ENCODE results near the gene CCNB1IP1.
"Not testable (repeated sequence)": the region's sequence is repeated elsewhere in the genome, so short reads cannot be mapped to it uniquely, and the experiment has no call there.

The CCNB1IP1 gene
- 25.3 to 36.1 (median 30.9) reads per million in 4 donors for total RNA-seq

- peak in 4 of 5 donors; percentile 36 to 82 (median 50) for DNase-seq
Observed at GRCh38 chr14:20332788-20333493, at the start of gene CCNB1IP1. Gene CCNB1IP1, minus strand, starts transcription at chr14:20333279. Its CDS starts 16,756 bp downstream, at chr14:20316523.

- DNase-seq: no peak
Observed at GRCh38 chr14:20382526-20382925, 49.4 kb upstream of the CCNB1IP1 start.

GRCh38 chr14:20381341-20381740, 48.3 kb upstream of the CCNB1IP1 start:
- no peak for DNase-seq

GRCh38 chr14:20380681-20381080, 47.6 kb upstream of the CCNB1IP1 start:
- no peak for DNase-seq

- DNase-seq: no peak
Observed at GRCh38 chr14:20379743-20380142, 46.7 kb upstream of the CCNB1IP1 start.

GRCh38 chr14:20377171-20377570, 44.1 kb upstream of the CCNB1IP1 start:
- DNase-seq: no peak

GRCh38 chr14:20376071-20376588, 43.1 kb upstream of the CCNB1IP1 start:
- no peak for DNase-seq

- DNase-seq: no peak
Observed at GRCh38 chr14:20375471-20375870, 42.4 kb upstream of the CCNB1IP1 start.

GRCh38 chr14:20372796-20373195, 39.7 kb upstream of the CCNB1IP1 start:
- no peak for DNase-seq

- DNase-seq: no peak
Observed at GRCh38 chr14:20365928-20366327, 32.8 kb upstream of the CCNB1IP1 start.

- not testable (repeated sequence) for DNase-seq
Observed at GRCh38 chr14:20358474-20358873, 25.4 kb upstream of the CCNB1IP1 start.

GRCh38 chr14:20356422-20356821, 23.3 kb upstream of the CCNB1IP1 start:
- DNase-seq: no peak

GRCh38 chr14:20350860-20351259, 17.8 kb upstream of the CCNB1IP1 start:
- DNase-seq: no peak

- DNase-seq: no peak
Observed at GRCh38 chr14:20350282-20350681, 17.2 kb upstream of the CCNB1IP1 start.

- no peak for DNase-seq
Observed at GRCh38 chr14:20347747-20348146, 14.7 kb upstream of the CCNB1IP1 start.

GRCh38 chr14:20346713-20347112, 13.6 kb upstream of the CCNB1IP1 start:
- no peak for DNase-seq

- no peak for DNase-seq
Observed at GRCh38 chr14:20345366-20345765, 12.3 kb upstream of the CCNB1IP1 start.

GRCh38 chr14:20343862-20344220, 10.8 kb upstream of the CCNB1IP1 start:
- no peak for DNase-seq

GRCh38 chr14:20343092-20343861, 10.2 kb upstream of the CCNB1IP1 start, which contains the start of gene PARP2:
Gene PARP2, plus strand, starts transcription at chr14:20343635. Its CDS starts 7 bp downstream, at chr14:20343642.
- peak; percentile 85 to 97 (median 87) for DNase-seq

GRCh38 chr14:20341646-20342045, 8.6 kb upstream of the CCNB1IP1 start:
- DNase-seq: no peak

- not testable (repeated sequence) for DNase-seq
Observed at GRCh38 chr14:20341032-20341431, 8.0 kb upstream of the CCNB1IP1 start.

- no peak for DNase-seq
Observed at GRCh38 chr14:20334017-20334416, 938 bp upstream of the CCNB1IP1 start.

- DNase-seq: no peak
Observed at GRCh38 chr14:20333494-20333841, 389 bp upstream of the CCNB1IP1 start.

- DNase-seq: no peak
Observed at GRCh38 chr14:20332431-20332787, 670 bp downstream of the CCNB1IP1 start.
